GM12878 (cell line): Measurements from ENCODE around the gene MORC1. TPM values are rescaled to one million over a fixed set of nuclear protein-coding genes. Genes with fewer than 3 reads are reported as not detected.

Experiments used
- ATAC-seq: fragments of 200-7000 bp; cut with Tn5 transposase; 3 replicates; pipeline ENCODE4 v1.9.1; 2020; ENCODE audit warnings: mild to moderate bottlenecking, moderate library complexity
- BruUV-seq: library from RNA; stranded (reverse); fragments of 400-500 nt; replicated peaks from 2 replicates; lab custom pipeline; 2021; lab: Mats Ljungman, UMichigan
- CTCF ChIA-PET: fragments of 300-600 bp; sonication (Branson Sonifier 250); formaldehyde crosslinking; extraction: SDS; loops from one replicate; lab custom pipeline; 2021; ENCODE audit warnings: inconsistent platforms; lab: Yijun Ruan, JAX
- POLR2A ChIA-PET: fragments of 350-600 bp; formaldehyde crosslinking; extraction: SDS; loops from one replicate; lab custom pipeline; 2021; ENCODE audit warnings: inconsistent platforms; lab: Charles Lee
- RAD21 ChIA-PET: fragments of 300-600 bp; sonication (Branson Sonifier 250); formaldehyde crosslinking; loops from one replicate; lab custom pipeline; 2023; ENCODE audit warnings: antibody characterized with exemption; ENCODE audit not compliant: unreplicated experiment; lab: Charles Lee
- SMC1A ChIA-PET: fragments of 300-600 bp; sonication (Branson Sonifier 250); formaldehyde crosslinking; loops from one replicate; lab custom pipeline; 2023; ENCODE audit not compliant: unreplicated experiment, uncharacterized antibody; lab: Charles Lee
- DNase-seq: peaks from one replicate; pipeline ENCODE4 v3.0.0-alpha.2; 2011; ENCODE audit warnings: low read depth, low spot score
- FAIRE-seq: peaks from 3 replicates; lab custom pipeline; 2011; peaks lifted over from hg19 to GRCh38; lab: Jason Lieb, UNC
- H2AFZ ChIP-seq: 2 replicates; pipeline ENCODE4 v1.6.0; 2011; ENCODE audit warnings: low read depth, low read length, control low read depth; ENCODE audit not compliant: control insufficient read depth
- H3K27ac ChIP-seq: 2 replicates; pipeline ENCODE4 v1.5.1; 2011; ENCODE audit warnings: control low read depth; ENCODE audit not compliant: control insufficient read depth, insufficient read depth
- H3K27me3 ChIP-seq, 2 experiments: replicated peaks in 1 of 2; 2 replicates each; pipeline versions ENCODE4 v1.6.0 to v1.6.1; 2011; ENCODE audit warnings: low read length in 1 of 2; ENCODE audit not compliant: control insufficient read depth in 2 of 2, insufficient read depth in 2 of 2
- H3K36me3 ChIP-seq, 2 experiments: 2 replicates each; pipeline ENCODE4 v1.5.1; 2011; ENCODE audit warnings: low read length in 1 of 2; ENCODE audit not compliant: control insufficient read depth in 2 of 2, insufficient read depth in 2 of 2
- H3K4me1 ChIP-seq: 2 replicates; pipeline ENCODE4 v1.6.1; 2011; ENCODE audit warnings: mild to moderate bottlenecking, low read length, moderate library complexity, mixed read lengths; ENCODE audit not compliant: control insufficient read depth, insufficient read depth
- H3K4me2 ChIP-seq: 2 replicates; pipeline ENCODE4 v1.6.0; 2011; ENCODE audit warnings: control low read depth; ENCODE audit not compliant: control insufficient read depth, insufficient read depth
- H3K4me3 ChIP-seq: fragments of 200-600 bp; sonication (generic); 2 replicates; pipeline ENCODE4 v1.5.1; 2016
- H3K79me2 ChIP-seq: 2 replicates; pipeline ENCODE4 v1.6.0; 2011; ENCODE audit warnings: low read length; ENCODE audit not compliant: control insufficient read depth, insufficient read depth
- H3K9ac ChIP-seq: 2 replicates; pipeline ENCODE4 v1.8.0; 2011; ENCODE audit warnings: low read length, control low read depth, mixed read lengths; ENCODE audit not compliant: control insufficient read depth, insufficient read depth
- H3K9me3 ChIP-seq: replicated peaks from 3 replicates; pipeline ENCODE4 v1.5.1; 2011; ENCODE audit warnings: mild to moderate bottlenecking, low read length; ENCODE audit not compliant: control insufficient read depth, insufficient read depth
- H4K20me1 ChIP-seq: 2 replicates; pipeline ENCODE4 v1.6.0; 2011; ENCODE audit not compliant: control insufficient read depth, insufficient read depth
- BCLAF1 ChIP-seq: fragments of 450-650 bp; IDR thresholded peaks from 2 replicates; pipeline ENCODE4 v1.6.1; 2017; ENCODE audit warnings: antibody characterized with exemption, mild to moderate bottlenecking, moderate library complexity
- BHLHE40 ChIP-seq, 2 experiments: fragments of 450-650 bp in 1 of 2; IDR thresholded peaks; 2 replicates each; pipeline ENCODE4 v1.6.1; 2011 to 2017; ENCODE audit warnings: low read depth in 2 of 2, borderline replicate concordance in 1 of 2, improper control_type of control experiment in 1 of 2, low read length in 1 of 2, mild to moderate bottlenecking in 1 of 2
- EP300 ChIP-seq, 2 experiments: fragments of 150-350 bp in 1 of 2; IDR thresholded peaks; 2 replicates each; pipeline ENCODE4 v1.6.1; 2011 to 2012; ENCODE audit warnings: low read depth in 2 of 2, low read length in 2 of 2, borderline replicate concordance in 1 of 2, improper control_type of control experiment in 1 of 2, inconsistent platforms in 1 of 2; ENCODE audit not compliant: control insufficient read depth in 1 of 2
- FOXK2 ChIP-seq: fragments of 450-650 bp; IDR thresholded peaks from 2 replicates; pipeline ENCODE4 v1.6.1; 2017; ENCODE audit warnings: mild to moderate bottlenecking, moderate library complexity
- LARP7 ChIP-seq: fragments of 450-650 bp; IDR thresholded peaks from 2 replicates; pipeline ENCODE4 v1.6.1; 2017; ENCODE audit warnings: mild to moderate bottlenecking
- RAD21 ChIP-seq: IDR thresholded peaks from 2 replicates; pipeline ENCODE4 v1.6.1; 2011; ENCODE audit warnings: mild to moderate bottlenecking, low read depth, low read length, moderate library complexity; ENCODE audit not compliant: insufficient read depth
- SIN3A ChIP-seq: IDR thresholded peaks from 2 replicates; pipeline ENCODE4 v1.6.1; 2012; ENCODE audit warnings: low read depth, low read length, improper control_type of control experiment
- SMAD1 ChIP-seq: fragments of 450-650 bp; IDR thresholded peaks from 2 replicates; pipeline ENCODE4 v1.6.1; 2018; ENCODE audit warnings: mild to moderate bottlenecking, low read depth; ENCODE audit not compliant: partially characterized antibody
- SMARCA5 ChIP-seq: fragments of 450-650 bp; IDR thresholded peaks from 2 replicates; pipeline ENCODE4 v1.6.1; 2017; ENCODE audit warnings: mild to moderate bottlenecking
- SREBF1 ChIP-seq: IDR thresholded peaks from 2 replicates; pipeline ENCODE4 v1.6.1; 2012; ENCODE audit warnings: mild to moderate bottlenecking, low read length
- STAT1 ChIP-seq: fragments of 450-650 bp; conservative IDR thresholded peaks from 2 replicates; pipeline ENCODE4 v1.6.1; 2014; ENCODE audit warnings: antibody characterized with exemption, mild to moderate bottlenecking
- STAT3 ChIP-seq: IDR thresholded peaks from 2 replicates; pipeline ENCODE4 v1.6.1; 2011; ENCODE audit warnings: low read depth, low read length, improper control_type of control experiment
- WGBS: methylation state at CpG from one replicate; pipeline ENCODE4 v1.1.6; 2016; ENCODE audit warnings: low lambda C conversion rate; ENCODE audit not compliant: insufficient replicate concordance, insufficient coverage; ENCODE audit errors: missing lambda C conversion rate; 5-methylcytosine and 5-hydroxymethylcytosine counted together
- in situ Hi-C: fragments of 300-500 bp; cut with MboI; formaldehyde crosslinking; loops from 9 replicates; pipeline ENCODE4 v1.14.3; 2018; ENCODE audit warnings: mixed read lengths
- intact Hi-C: fragments of 100-400 bp; cut with micrococcal nuclease; formaldehyde crosslinking; loops from one replicate; pipeline ENCODE4 v1.14.2; 2022; ENCODE audit not compliant: unreplicated experiment
- polyA plus RNA-seq, 11 experiments: library from polyadenylated mRNA; depleted of rRNA in 4 of 11; unstranded in 6 of 11; stranded (reverse) in 5 of 11; fragments of >200 nt; fragmentation: Nextera tagmentation in 4 of 11; fragmentation: Illumina TruSeq in 1 of 11; extraction: Ambion mirVana in 4 of 11; extraction: Trizol in 1 of 11; gene quantifications; 1 replicate in 1 of 11; 2 replicates in 10 of 11; pipeline versions ENCODE4 v1.2.1 to v1.2.3, GENCODE V29; 2011 to 2016; ENCODE audit warnings: inconsistent platforms in 2 of 11, missing spikeins in 2 of 11, low read depth in 1 of 11
- total RNA-seq, 4 experiments: library from RNA; depleted of rRNA in 3 of 4; stranded (reverse); fragments of >200 nt in 3 of 4; fragmentation: Illumina TruSeq in 1 of 4; extraction: Trizol in 1 of 4; gene quantifications; 2 replicates each; pipeline versions ENCODE4 v1.2.1 to v1.2.3, GENCODE V29; 2013 to 2021
- TF ChIP-seq, protein P1 (sequence below): fragments of 450-650 bp; IDR thresholded peaks from 2 replicates; pipeline ENCODE4 v1.6.1; 2017; ENCODE audit warnings: mild to moderate bottlenecking, moderate library complexity
- TF ChIP-seq, protein P2 (sequence below): fragments of 450-650 bp; IDR thresholded peaks from 2 replicates; pipeline ENCODE4 v1.6.1; 2017; ENCODE audit warnings: low read depth, mild to moderate bottlenecking, moderate library complexity

Gene MORC1
- total and polyA plus RNA-seq, 10 of the 15 experiments (the other 5 are each of a cell fraction or from before 2014, with no cell fraction given): 0.18 TPM; not detected in 9

GRCh38 chr3:108983051-108983450 lies 134.9 kb downstream of the MORC1 start (continued):
- TF ChIP-seq BCLAF1: no peak
- no peak for TF ChIP-seq STAT3

DNA sequence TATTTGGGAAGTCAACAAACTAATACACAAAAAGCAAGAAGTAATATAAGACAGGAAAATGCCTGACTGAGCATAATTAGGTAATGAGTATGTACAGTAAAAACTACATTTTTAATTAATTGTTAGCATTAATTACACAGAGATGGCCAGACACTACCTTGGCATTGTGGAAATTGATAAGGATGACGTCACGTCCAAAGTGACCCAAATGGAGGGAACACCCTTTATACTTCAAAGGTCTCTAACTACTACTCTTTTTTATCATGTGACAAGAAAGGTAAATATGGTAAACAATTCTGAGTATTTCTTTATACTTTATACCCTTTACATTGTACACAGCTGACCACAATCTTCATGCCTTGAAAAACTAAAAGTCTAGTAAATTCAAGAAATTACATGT lies 141.9 kb downstream of the MORC1 start:
- Histone ChIP-seq H3K9me3 (no peaks in the 10 kb centered on the region), H3K27ac (no peak overlapping the region), H3K4me3 (no peak overlapping the region), H4K20me1 (no peaks in the 10 kb centered on the region), H3K79me2 (no peaks in the 10 kb centered on the region), H3K36me3 (no peaks in the 10 kb centered on the region), H3K27me3 (no peaks in the 10 kb centered on the region), H2AFZ (no peak overlapping the region), H3K4me1 (no peaks in the 10 kb centered on the region), H3K9ac (no peak overlapping the region), H3K4me2 (no peak overlapping the region)
- BruUV-seq: no TSS peak
- intact Hi-C loops (no loop called here), in situ Hi-C loops (no loop called here)
- no peak for ATAC-seq
- ChIA-PET CTCF (interaction anchor here (1.0 kb wide), 1 partner anchor 48 kb away, joined by 3 read pairs; no protein-coding TSS in a partner anchor), SMC1A (no interaction called here), RAD21 (no interaction called here), POLR2A (no interaction called here)
- FAIRE-seq: no peak
- WGBS: 13% methylated on average over 2 of the region's 2 CpGs
- no peak for DNase-seq
- TF ChIP-seq FOXK2 (no peak), SREBF1 (no peak), EP300 (IDR thresholded peaks at IDR 0.05; ENCODE audit: borderline replicate concordance in 1 of 2, control insufficient read depth in 1 of 2, low read depth in 2 of 2, low read length in 2 of 2) (no peak), RAD21 (no peak), LARP7 (no peak), BHLHE40 (IDR thresholded peaks at IDR 0.05; ENCODE audit: borderline replicate concordance in 1 of 2, low read depth in 2 of 2, low read length in 1 of 2) (no peak), SMARCA5 (no peak), STAT1 (no peak), SMAD1 (no peak), SIN3A (no peak)
- TF ChIP-seq, protein P1, sequence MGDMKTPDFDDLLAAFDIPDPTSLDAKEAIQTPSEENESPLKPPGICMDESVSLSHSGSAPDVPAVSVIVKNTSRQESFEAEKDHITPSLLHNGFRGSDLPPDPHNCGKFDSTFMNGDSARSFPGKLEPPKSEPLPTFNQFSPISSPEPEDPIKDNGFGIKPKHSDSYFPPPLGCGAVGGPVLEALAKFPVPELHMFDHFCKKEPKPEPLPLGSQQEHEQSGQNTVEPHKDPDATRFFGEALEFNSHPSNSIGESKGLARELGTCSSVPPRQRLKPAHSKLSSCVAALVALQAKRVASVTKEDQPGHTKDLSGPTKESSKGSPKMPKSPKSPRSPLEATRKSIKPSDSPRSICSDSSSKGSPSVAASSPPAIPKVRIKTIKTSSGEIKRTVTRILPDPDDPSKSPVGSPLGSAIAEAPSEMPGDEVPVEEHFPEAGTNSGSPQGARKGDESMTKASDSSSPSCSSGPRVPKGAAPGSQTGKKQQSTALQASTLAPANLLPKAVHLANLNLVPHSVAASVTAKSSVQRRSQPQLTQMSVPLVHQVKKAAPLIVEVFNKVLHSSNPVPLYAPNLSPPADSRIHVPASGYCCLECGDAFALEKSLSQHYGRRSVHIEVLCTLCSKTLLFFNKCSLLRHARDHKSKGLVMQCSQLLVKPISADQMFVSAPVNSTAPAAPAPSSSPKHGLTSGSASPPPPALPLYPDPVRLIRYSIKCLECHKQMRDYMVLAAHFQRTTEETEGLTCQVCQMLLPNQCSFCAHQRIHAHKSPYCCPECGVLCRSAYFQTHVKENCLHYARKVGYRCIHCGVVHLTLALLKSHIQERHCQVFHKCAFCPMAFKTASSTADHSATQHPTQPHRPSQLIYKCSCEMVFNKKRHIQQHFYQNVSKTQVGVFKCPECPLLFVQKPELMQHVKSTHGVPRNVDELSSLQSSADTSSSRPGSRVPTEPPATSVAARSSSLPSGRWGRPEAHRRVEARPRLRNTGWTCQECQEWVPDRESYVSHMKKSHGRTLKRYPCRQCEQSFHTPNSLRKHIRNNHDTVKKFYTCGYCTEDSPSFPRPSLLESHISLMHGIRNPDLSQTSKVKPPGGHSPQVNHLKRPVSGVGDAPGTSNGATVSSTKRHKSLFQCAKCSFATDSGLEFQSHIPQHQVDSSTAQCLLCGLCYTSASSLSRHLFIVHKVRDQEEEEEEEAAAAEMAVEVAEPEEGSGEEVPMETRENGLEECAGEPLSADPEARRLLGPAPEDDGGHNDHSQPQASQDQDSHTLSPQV: no peak
- TF ChIP-seq, protein P2, sequence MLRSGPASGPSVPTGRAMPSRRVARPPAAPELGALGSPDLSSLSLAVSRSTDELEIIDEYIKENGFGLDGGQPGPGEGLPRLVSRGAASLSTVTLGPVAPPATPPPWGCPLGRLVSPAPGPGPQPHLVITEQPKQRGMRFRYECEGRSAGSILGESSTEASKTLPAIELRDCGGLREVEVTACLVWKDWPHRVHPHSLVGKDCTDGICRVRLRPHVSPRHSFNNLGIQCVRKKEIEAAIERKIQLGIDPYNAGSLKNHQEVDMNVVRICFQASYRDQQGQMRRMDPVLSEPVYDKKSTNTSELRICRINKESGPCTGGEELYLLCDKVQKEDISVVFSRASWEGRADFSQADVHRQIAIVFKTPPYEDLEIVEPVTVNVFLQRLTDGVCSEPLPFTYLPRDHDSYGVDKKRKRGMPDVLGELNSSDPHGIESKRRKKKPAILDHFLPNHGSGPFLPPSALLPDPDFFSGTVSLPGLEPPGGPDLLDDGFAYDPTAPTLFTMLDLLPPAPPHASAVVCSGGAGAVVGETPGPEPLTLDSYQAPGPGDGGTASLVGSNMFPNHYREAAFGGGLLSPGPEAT: no peak
